IPS DF 6.9 (cell line): ENCODE data around the gene SYCP2L.
"Not testable (repeated sequence)": the region's sequence is repeated elsewhere in the genome, so short reads cannot be mapped to it uniquely, and the experiment has no call there.

Experiments
- DNase-seq: peaks from one replicate; pipeline ENCODE4 v3.0.0-alpha.2; 2013; ENCODE audit warnings: low read depth, low spot score
- H3K27ac ChIP-seq: one replicate; pipeline ENCODE4 v1.5.1; 2013; ENCODE audit warnings: low read length, control low read depth
- H3K27me3 ChIP-seq: 2 replicates; pipeline ENCODE4 v1.6.1; 2013; ENCODE audit warnings: mild to moderate bottlenecking, low read length; ENCODE audit not compliant: control insufficient read depth, insufficient read depth
- H3K36me3 ChIP-seq: 2 replicates; pipeline ENCODE4 v1.6.1; 2013; ENCODE audit warnings: low read length; ENCODE audit not compliant: control insufficient read depth, insufficient read depth
- H3K4me1 ChIP-seq: 2 replicates; pipeline ENCODE4 v1.6.1; 2013; ENCODE audit warnings: low read length; ENCODE audit not compliant: control insufficient read depth, insufficient read depth
- H3K4me3 ChIP-seq: 2 replicates; pipeline ENCODE4 v1.5.1; 2013; ENCODE audit warnings: mild to moderate bottlenecking, low read length
- H3K9me3 ChIP-seq: 2 replicates; pipeline ENCODE4 v1.6.1; 2013; ENCODE audit warnings: low read length, inconsistent platforms; ENCODE audit not compliant: control insufficient read depth, insufficient read depth
- WGBS: extraction: QIAGEN DNeasy Blood & Tissue Kit; methylation state at CpG from one replicate; pipeline ENCODE4 v1.1.7; 2013; ENCODE audit warnings: mixed read lengths, missing lambda C conversion rate; ENCODE audit not compliant: insufficient read length, insufficient coverage; 5-methylcytosine and 5-hydroxymethylcytosine counted together

The SYCP2L gene

DNA sequence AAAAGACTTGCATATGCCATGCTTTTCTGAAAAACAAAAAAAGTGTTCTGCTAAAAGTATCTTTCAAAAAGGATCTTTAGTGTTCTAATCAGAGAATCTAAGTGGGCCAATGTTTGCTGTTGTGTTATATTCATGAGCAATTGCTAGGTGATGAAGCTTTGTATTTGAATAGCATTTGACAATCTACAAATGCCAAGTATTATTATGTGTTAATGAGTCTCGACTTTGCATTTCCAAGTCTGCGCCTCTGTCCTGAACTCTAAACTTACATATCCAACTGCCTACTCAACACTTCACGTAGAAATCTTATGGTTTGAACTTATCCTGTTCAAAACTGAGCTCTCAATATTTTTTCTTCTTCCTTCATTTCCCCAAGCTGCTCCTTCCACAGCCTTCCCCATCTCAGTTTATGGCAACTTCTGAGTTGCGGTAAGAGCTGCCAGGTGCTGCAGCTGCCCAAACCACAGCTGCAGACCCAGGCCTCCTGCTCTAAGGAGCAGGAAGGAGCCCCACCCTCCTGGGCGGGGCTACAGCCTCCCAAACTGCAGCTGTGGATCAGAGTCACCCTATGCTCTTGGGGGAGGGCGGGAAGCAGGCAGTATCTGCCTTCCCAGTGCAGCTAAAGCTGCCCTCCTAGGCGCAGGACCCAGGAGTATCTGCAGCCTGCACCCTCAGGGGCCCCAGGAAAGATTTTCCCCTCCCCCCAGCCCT is 31.8 kb upstream of the SYCP2L start:
- Histone ChIP-seq H3K4me1 (no peaks in the 10 kb centered on the region), H3K27me3 (no peaks in the 10 kb centered on the region), H3K4me3 (no peak overlapping the region), H3K36me3 (no peaks in the 10 kb centered on the region), H3K27ac (no peak overlapping the region), H3K9me3 (no peaks in the 10 kb centered on the region)
- DNase-seq = no peak
- no CpG with 5 or more reads among the region's 7 CpGs for WGBS

DNA sequence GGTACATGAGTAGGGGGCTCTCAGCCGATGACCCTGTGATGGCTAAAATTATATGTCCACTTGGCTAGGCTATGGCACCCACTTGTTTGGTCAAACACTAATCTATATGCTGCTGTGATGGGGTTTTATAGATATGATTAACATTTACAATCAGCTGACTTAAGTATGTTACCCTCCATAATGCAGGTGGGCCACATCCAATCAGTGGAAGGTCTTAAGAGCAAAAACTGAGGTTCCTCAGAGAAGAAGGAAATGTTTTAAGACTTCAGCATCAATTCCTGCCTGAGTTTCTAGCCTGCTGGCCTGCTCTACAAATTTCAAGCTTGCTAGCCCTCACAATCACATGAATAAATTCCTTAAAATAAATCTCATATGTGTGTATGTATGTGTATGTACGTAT is 29.6 kb upstream of the SYCP2L start:
- Histone ChIP-seq H3K4me1 (no peaks in the 10 kb centered on the region), H3K27ac (no peak overlapping the region), H3K4me3 (no peak overlapping the region), H3K9me3 (no peaks in the 10 kb centered on the region), H3K27me3 (no peaks in the 10 kb centered on the region), H3K36me3 (no peaks in the 10 kb centered on the region)
- DNase-seq = no peak
- WGBS = no CpG with 5 or more reads among the region's 2 CpGs

DNA sequence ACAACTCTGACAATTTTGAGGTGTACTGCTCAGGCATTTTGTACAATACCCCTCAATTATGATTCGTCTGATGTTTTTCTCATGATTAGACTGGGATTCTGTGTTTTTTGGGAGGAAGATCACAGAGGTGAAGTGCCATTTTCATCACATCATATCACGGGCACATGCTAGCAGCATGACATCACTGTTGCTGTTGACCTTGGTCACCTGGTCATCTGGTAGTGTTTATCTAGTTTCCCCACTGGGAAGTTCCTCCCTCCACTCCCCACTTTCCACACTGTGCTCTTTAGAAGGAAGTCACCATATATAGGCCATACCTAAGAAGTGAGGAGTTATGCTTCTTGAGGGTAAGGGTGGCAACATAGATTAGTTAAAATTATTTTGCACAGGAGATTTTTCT is 25.8 kb upstream of the SYCP2L start:
- no peak for DNase-seq
- H3K9me3 ChIP-seq = no peaks in the 10 kb centered on the region
- no peaks in the 10 kb centered on the region for H3K36me3 ChIP-seq
- H3K4me1 ChIP-seq = no peaks in the 10 kb centered on the region
- no peaks in the 10 kb centered on the region for H3K27me3 ChIP-seq
- H3K4me3 ChIP-seq = no peak overlapping the region
- WGBS = no CpG with 5 or more reads among the region's 2 CpGs
- no peak overlapping the region for H3K27ac ChIP-seq

DNA sequence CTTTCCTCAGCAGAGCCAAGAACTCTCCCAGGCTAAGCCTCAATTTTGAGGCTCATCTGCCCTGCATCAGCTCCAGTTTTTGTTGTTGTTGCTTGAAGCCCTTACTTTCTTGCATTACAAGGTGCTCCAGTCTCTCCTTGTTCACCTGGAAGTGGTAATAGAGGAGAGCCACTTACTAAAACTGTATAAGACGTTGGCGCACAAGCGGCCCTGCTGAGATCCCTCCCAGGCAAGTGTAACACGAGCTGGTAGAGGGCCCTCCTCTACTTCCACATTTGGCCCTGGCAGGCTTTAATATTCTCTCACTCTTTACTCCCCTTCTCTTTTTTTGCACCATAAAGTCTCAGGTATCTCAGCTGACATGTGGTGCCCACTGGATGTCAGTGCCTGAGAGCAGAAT is 24.5 kb upstream of the SYCP2L start:
- Histone ChIP-seq H3K4me1 (no peaks in the 10 kb centered on the region), H3K4me3 (no peak overlapping the region), H3K27me3 (no peaks in the 10 kb centered on the region), H3K27ac (no peak overlapping the region), H3K9me3 (no peaks in the 10 kb centered on the region), H3K36me3 (no peaks in the 10 kb centered on the region)
- no peak for DNase-seq
- no CpG with 5 or more reads among the region's 4 CpGs for WGBS

DNA sequence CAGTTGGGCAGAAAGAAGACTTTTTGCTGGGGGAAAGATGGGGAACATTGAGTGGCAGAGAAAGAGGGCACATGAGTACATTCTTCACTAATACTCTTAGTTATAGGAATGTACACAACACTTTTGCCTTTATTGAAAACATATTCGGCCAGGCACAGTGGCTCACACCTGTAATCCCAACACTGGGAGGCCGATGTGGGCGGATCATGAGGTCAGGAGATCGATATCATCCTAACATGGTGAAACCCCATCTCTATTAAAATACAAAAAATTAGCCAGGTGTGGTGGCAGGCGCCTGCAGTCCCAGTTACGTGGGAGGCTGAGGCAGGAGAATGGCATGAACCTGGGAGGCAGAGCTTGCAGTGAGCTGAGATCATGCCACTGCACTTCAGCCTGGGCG is 23.8 kb upstream of the SYCP2L start:
- H3K36me3 ChIP-seq, H3K27me3 ChIP-seq, DNase-seq, H3K27ac ChIP-seq, H3K9me3 ChIP-seq, H3K4me3 ChIP-seq, H3K4me1 ChIP-seq: not testable (repeated sequence)
- WGBS = no CpG with 5 or more reads among the region's 7 CpGs

DNA sequence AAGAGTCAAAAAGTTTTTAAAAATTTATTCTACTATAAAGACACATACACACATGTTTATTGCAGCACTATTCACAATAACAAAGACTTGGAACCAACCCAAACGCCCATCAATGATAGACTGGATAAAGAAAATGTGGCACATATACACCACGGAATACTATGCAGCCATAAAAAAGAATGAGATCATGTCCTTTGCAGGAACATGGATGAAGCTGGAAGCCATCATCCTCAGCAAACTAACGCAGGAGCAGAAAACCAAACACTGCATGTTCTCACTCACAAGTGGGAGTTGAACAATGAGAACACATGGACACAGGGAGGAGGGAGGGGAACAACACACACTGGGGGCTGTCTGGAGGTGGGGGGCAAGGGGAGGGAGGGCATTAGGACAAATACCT is 20.1 kb upstream of the SYCP2L start:
- H3K4me1 ChIP-seq, DNase-seq, H3K36me3 ChIP-seq, H3K27ac ChIP-seq, H3K4me3 ChIP-seq, H3K27me3 ChIP-seq, H3K9me3 ChIP-seq: not testable (repeated sequence)
- WGBS = no CpG with 5 or more reads among the region's 3 CpGs

DNA sequence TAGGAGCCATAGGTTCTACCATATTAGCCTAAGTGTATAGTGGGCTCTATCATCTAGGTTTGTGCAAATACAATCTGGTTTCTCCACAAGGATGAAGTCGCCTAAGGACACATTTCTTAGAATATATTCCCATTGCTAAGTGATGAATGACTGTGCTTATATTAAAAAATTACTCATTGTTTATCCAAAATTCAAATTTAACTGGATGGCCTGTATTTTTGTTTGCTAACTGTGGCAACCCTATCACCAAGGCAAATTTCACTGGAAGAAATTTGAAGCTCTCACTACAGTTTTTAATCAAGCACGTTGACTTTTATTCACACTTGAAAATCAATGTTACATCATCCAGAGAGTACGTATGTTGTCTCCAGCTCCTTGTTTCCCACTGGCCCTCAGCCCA is 18.9 kb upstream of the SYCP2L start:
- Histone ChIP-seq H3K4me1 (no peaks in the 10 kb centered on the region), H3K4me3 (no peak overlapping the region), H3K27ac (no peak overlapping the region), H3K36me3 (no peaks in the 10 kb centered on the region), H3K9me3 (no peaks in the 10 kb centered on the region), H3K27me3 (no peaks in the 10 kb centered on the region)
- no CpG with 5 or more reads among the region's 3 CpGs for WGBS
- no peak for DNase-seq

DNA sequence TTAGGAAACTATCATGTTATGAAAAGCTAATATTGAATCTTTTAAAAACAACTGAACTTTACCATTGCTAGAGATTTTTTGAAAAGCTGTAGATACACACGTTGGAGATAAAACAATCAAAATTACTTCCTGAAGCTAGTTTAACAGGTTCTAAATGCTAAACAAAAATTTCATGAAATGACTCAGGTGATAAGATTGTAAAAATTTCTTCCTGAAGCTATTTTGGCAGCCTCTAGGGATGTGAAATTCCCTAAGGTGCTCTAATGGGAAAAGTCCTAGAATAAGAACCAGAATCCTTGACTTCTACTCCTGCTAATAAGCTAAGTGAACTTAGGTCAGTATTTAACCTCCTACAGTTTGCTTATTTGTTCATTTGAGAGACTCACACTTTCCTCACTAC is 13.5 kb upstream of the SYCP2L start:
- WGBS = no CpG with 5 or more reads among the region's 1 CpG
- no peaks in the 10 kb centered on the region for H3K4me1 ChIP-seq
- no peaks in the 10 kb centered on the region for H3K27me3 ChIP-seq
- no peaks in the 10 kb centered on the region for H3K36me3 ChIP-seq
- no peak for DNase-seq
- no peak overlapping the region for H3K27ac ChIP-seq
- no peak overlapping the region for H3K4me3 ChIP-seq
- H3K9me3 ChIP-seq = no peaks in the 10 kb centered on the region

DNA sequence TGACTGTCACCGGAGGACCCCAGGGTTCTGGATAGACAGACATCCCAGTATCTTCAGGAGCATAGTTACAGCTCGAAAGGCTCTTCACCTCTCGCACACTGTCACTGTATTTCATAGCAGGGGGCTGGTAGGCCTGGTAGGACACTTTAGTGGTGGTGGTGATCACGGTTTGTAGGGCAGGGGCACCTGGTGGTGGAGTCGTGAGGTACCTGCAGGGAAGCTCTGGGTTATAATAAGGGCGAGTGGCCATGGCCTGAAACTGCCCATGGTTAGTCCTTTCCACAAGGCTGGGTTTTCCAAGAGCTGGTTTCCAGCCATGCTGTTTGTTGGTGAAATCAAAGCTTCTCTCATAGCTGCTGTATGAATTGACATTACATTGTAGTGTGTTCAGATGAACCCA is 12.6 kb upstream of the SYCP2L start:
- no peaks in the 10 kb centered on the region for H3K4me1 ChIP-seq
- no peak for DNase-seq
- no peak overlapping the region for H3K27ac ChIP-seq
- no CpG with 5 or more reads among the region's 6 CpGs for WGBS
- H3K4me3 ChIP-seq = no peak overlapping the region
- H3K27me3 ChIP-seq = no peaks in the 10 kb centered on the region
- H3K36me3 ChIP-seq = no peaks in the 10 kb centered on the region
- no peaks in the 10 kb centered on the region for H3K9me3 ChIP-seq

DNA sequence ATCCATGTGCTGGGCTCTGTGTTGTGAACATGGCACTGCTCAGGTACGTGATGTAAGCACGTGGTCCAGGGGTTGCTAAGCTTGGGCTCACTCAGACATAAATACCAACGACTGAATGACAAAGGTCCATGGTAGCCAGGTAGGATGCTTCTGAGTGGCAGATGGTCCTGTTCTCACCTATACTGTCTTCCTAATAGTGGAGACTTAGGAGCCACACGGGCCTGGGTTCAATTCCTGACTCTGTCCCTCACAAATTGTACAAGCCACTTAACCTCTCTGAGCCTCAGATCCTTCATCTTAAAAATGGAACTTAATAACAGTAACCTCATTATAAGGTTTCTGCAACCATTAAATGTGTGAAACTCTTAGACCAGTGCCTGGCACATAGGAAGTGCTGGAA is 11.8 kb upstream of the SYCP2L start:
- H3K36me3 ChIP-seq = no peaks in the 10 kb centered on the region
- H3K27me3 ChIP-seq = peaks cover 3% of the 10 kb centered on the region; the same call in 1 of the 2 replicates
- WGBS = no CpG with 5 or more reads among the region's 4 CpGs
- H3K4me3 ChIP-seq = no peak overlapping the region
- no peaks in the 10 kb centered on the region for H3K4me1 ChIP-seq
- H3K9me3 ChIP-seq = no peaks in the 10 kb centered on the region
- H3K27ac ChIP-seq = no peak overlapping the region
- no peak for DNase-seq

DNA sequence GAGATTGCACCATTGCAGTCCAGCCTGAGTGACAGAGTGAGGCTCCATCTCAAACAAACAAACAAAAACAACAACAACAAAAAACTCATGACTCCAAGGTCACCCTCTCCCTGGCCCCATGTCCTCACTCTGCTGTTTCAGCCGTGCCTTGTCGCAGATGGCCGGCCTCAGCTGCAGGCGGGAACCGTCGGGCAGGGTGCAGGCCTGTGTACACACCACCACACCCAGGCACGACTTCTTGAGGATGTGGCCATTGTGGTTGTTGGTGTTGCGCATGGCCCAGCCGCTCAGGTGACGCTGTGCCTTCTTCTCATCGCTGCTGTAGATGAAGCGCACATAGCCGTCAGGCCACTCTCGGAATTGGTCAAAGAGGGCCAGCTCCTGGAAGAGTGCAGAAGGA is 9.8 kb upstream of the SYCP2L start:
- H3K27ac ChIP-seq = no peak overlapping the region
- no peaks in the 10 kb centered on the region for H3K9me3 ChIP-seq
- no CpG with 5 or more reads among the region's 14 CpGs for WGBS
- H3K4me3 ChIP-seq = no peak overlapping the region
- H3K36me3 ChIP-seq = no peaks in the 10 kb centered on the region
- peaks cover 20% of the 10 kb centered on the region; the same call in 1 of the 2 replicates for H3K27me3 ChIP-seq
- DNase-seq = no peak
- no peaks in the 10 kb centered on the region for H3K4me1 ChIP-seq
